Measurements from ENCODE around the gene JAM3. TPM values are rescaled to one million over a fixed set of nuclear protein-coding genes. Genes with fewer than 3 reads are reported as not detected.

The JAM3 gene
- total and polyA plus RNA-seq, 2 donors (not counting 1 experiment from before 2014, with no cell fraction given): 13.5 to 29.6 TPM

- DNase-seq (no peak), ATAC-seq (ENCODE audit: low read depth) (no peak)
- 100% methylated on average over 1 of the region's 2 CpGs for WGBS (ENCODE audit: insufficient coverage)
- H3K4me3 ChIP-seq (ENCODE audit: control extremely low read depth in 1 of 5, extremely low read depth in 1 of 5, insufficient read depth in 1 of 5, low read depth in 2 of 5, low read length in 4 of 5): no peak overlapping the region
- no peak overlapping the region for H3K9ac ChIP-seq (ENCODE audit: low read length)
- Mint-ChIP-seq H3K9me3 (ENCODE audit: insufficient read depth) (peaks cover 14% of the 10 kb centered on the region), H3K27ac (no peak overlapping the region), H3K4me1 (no peaks in the 10 kb centered on the region), H3K27me3 (peaks cover 5% of the 10 kb centered on the region), H3K4me3 (no peak overlapping the region)
- H4K20me1 ChIP-seq (ENCODE audit: control insufficient read depth, insufficient read depth, low read length, poor library complexity, severe bottlenecking): no peaks in the 10 kb centered on the region
- POLR2A ChIA-PET: no interaction called here
- CTCF ChIA-PET: interaction anchor here (1.5 kb wide), 1 partner anchor 81 kb away, joined by 5 read pairs; no protein-coding TSS in a partner anchor
- peaks cover 4 to 31% (median 6%) of the 10 kb centered on the region in 3 donors for H3K9me3 ChIP-seq (ENCODE audit: control extremely low read depth in 1 of 3, control insufficient read depth in 2 of 3, insufficient read depth in 1 of 3, low read length in 2 of 3)
- H3K36me3 ChIP-seq (replicated peaks in 1 of 2; ENCODE audit: control extremely low read depth in 1 of 2, control insufficient read depth in 1 of 2, extremely low read depth in 1 of 2, insufficient read depth in 2 of 2, low read length in 1 of 2): no peaks in the 10 kb centered on the region
- no peaks in the 10 kb centered on the region for H3K27me3 ChIP-seq (replicated peaks in 1 of 4; ENCODE audit: control extremely low read depth in 1 of 4, control insufficient read depth in 3 of 4, insufficient read depth in 4 of 4, low read length in 3 of 4)
- H2AFZ ChIP-seq (ENCODE audit: insufficient read depth, low read depth, low read length, poor library complexity, severe bottlenecking): no peak overlapping the region
- TF ChIP-seq CTCF (IDR thresholded peaks at IDR 0.05): no peak
- no peak for TF ChIP-seq EZH2 (IDR thresholded peaks at IDR 0.05; ENCODE audit: borderline replicate concordance, insufficient read depth, low read depth, low read length, poor library complexity, severe bottlenecking)
- H3K4me2 ChIP-seq (replicated peaks; ENCODE audit: low read depth, low read length, poor library complexity, severe bottlenecking): no peak overlapping the region
- H3K79me2 ChIP-seq (ENCODE audit: control insufficient read depth, insufficient read depth, low read length): peaks cover 5% of the 10 kb centered on the region
- H3K27ac ChIP-seq (ENCODE audit: low read length in 2 of 2): no peak overlapping the region
- intact Hi-C loops (cut with micrococcal nuclease): no loop called here
- no peaks in the 10 kb centered on the region for H3K4me1 ChIP-seq (ENCODE audit: control insufficient read depth in 2 of 2, insufficient read depth in 2 of 2, low read length in 2 of 2)
These were observed 62.9 kb downstream of the JAM3 start for GRCh38 chr11:134131628-134132244.

GRCh38 chr11:134132808-134133207, 63.9 kb downstream of the JAM3 start:
- H4K20me1 ChIP-seq (ENCODE audit: control insufficient read depth, insufficient read depth, low read length, poor library complexity, severe bottlenecking): no peaks in the 10 kb centered on the region
- ChIA-PET CTCF (interaction anchor here (1.5 kb wide), 1 partner anchor 82 kb away, joined by 5 read pairs; no protein-coding TSS in a partner anchor), POLR2A (no interaction called here)
- Mint-ChIP-seq H3K27me3 (no peaks in the 10 kb centered on the region), H3K4me1 (no peaks in the 10 kb centered on the region), H3K4me3 (no peak overlapping the region), H3K9me3 (ENCODE audit: insufficient read depth) (peaks cover 14% of the 10 kb centered on the region), H3K27ac (no peak overlapping the region)
- H3K27ac ChIP-seq (ENCODE audit: low read length in 2 of 2): no peak overlapping the region
- peaks cover 4 to 31% (median 6%) of the 10 kb centered on the region in 3 donors for H3K9me3 ChIP-seq (ENCODE audit: control extremely low read depth in 1 of 3, control insufficient read depth in 2 of 3, insufficient read depth in 1 of 3, low read length in 2 of 3)
- no peaks in the 10 kb centered on the region for H3K4me1 ChIP-seq (ENCODE audit: control insufficient read depth in 2 of 2, insufficient read depth in 2 of 2, low read length in 2 of 2)
- no peak overlapping the region for H3K4me3 ChIP-seq (ENCODE audit: control extremely low read depth in 1 of 5, extremely low read depth in 1 of 5, insufficient read depth in 1 of 5, low read depth in 2 of 5, low read length in 4 of 5)
- DNase-seq (no peak), ATAC-seq (ENCODE audit: low read depth) (no peak)
- H3K79me2 ChIP-seq (ENCODE audit: control insufficient read depth, insufficient read depth, low read length): peaks cover 5% of the 10 kb centered on the region
- no peaks in the 10 kb centered on the region for H3K27me3 ChIP-seq (replicated peaks in 1 of 4; ENCODE audit: control extremely low read depth in 1 of 4, control insufficient read depth in 3 of 4, insufficient read depth in 4 of 4, low read length in 3 of 4)
- H3K36me3 ChIP-seq (replicated peaks in 1 of 2; ENCODE audit: control extremely low read depth in 1 of 2, control insufficient read depth in 1 of 2, extremely low read depth in 1 of 2, insufficient read depth in 2 of 2, low read length in 1 of 2): no peaks in the 10 kb centered on the region
- intact Hi-C loops (cut with micrococcal nuclease): no loop called here
- H3K9ac ChIP-seq (ENCODE audit: low read length): no peak overlapping the region
- TF ChIP-seq EZH2 (IDR thresholded peaks at IDR 0.05; ENCODE audit: borderline replicate concordance, insufficient read depth, low read depth, low read length, poor library complexity, severe bottlenecking): no peak
- TF ChIP-seq CTCF (IDR thresholded peaks at IDR 0.05): no peak
- no peak overlapping the region for H3K4me2 ChIP-seq (replicated peaks; ENCODE audit: low read depth, low read length, poor library complexity, severe bottlenecking)
- no peak overlapping the region for H2AFZ ChIP-seq (ENCODE audit: insufficient read depth, low read depth, low read length, poor library complexity, severe bottlenecking)

Data from B cell (primary cell).